D721Med (cell line): ENCODE results near the gene RPN1.
"Not testable (repeated sequence)": the region's sequence is repeated elsewhere in the genome, so short reads cannot be mapped to it uniquely, and the experiment has no call there.

Experiments
- DNase-seq: peaks from one replicate; pipeline ENCODE4 v3.0.0; 2011; ENCODE audit warnings: low spot score; ENCODE audit not compliant: insufficient read length
- FAIRE-seq: peaks from 2 replicates; lab custom pipeline; 2011; peaks lifted over from hg19 to GRCh38; lab: Jason Lieb, UNC
- TF ChIP-seq, protein P1 (sequence below): IDR thresholded peaks from 2 replicates; pipeline ENCODE4 v1.5.1; 2012; ENCODE audit warnings: mild to moderate bottlenecking, control low read depth; ENCODE audit not compliant: insufficient read depth; ENCODE audit errors: missing control alignments

RPN1 gene

DNA sequence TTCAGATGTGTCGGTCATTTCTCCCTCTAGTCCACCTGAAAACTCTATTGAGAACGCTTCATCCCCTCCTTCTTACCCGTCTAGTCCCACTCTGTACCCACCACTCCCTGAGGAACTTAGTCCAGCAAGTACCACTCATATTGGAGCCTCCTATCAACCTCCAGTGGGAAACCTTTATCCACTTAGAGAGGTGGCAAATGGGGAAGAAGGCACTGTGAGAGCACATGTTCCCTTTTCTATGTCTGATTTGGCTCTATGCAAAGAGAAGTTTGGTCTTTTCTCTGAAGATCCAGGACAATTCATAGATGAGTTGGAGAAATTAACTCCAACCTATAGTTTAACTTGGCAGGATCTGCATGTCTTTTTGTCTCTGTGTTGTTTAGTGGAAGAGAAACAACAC is 17.0 kb upstream of the RPN1 start:
- TF ChIP-seq, protein P1, sequence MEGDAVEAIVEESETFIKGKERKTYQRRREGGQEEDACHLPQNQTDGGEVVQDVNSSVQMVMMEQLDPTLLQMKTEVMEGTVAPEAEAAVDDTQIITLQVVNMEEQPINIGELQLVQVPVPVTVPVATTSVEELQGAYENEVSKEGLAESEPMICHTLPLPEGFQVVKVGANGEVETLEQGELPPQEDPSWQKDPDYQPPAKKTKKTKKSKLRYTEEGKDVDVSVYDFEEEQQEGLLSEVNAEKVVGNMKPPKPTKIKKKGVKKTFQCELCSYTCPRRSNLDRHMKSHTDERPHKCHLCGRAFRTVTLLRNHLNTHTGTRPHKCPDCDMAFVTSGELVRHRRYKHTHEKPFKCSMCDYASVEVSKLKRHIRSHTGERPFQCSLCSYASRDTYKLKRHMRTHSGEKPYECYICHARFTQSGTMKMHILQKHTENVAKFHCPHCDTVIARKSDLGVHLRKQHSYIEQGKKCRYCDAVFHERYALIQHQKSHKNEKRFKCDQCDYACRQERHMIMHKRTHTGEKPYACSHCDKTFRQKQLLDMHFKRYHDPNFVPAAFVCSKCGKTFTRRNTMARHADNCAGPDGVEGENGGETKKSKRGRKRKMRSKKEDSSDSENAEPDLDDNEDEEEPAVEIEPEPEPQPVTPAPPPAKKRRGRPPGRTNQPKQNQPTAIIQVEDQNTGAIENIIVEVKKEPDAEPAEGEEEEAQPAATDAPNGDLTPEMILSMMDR, result no peak
- no peak for DNase-seq
- FAIRE-seq, result no peak

DNA sequence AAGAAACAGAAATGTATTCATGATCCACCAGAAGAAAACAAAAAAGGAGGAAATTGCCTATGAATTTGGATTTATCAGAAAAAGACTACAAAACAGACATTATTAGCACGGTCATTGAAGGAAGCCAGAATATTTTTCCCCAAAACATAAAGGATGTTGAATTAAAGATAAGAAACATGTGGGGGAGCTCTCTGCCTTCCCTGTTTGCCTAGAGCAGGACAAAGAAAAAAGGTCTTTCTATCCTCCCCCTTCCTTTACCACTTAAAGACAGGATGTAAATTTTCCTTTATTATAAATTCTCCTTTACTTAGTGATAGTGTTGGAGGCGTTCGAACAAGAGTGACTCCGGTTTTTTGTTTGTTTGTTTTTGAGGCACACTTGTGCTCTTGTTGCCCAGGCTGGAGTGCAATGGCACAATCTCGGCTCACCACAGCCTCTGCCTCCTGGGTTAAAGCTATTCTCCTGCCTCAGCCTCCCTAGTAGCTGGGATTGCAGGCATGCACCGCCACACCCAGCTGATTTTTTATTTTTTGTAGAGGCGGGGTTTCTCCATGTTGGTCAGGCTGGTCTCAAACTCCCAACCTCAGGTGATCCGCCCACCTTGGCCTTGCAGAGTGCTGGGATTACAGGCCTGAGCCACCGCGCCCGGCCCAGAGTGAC is 14.9 kb upstream of the RPN1 start:
- FAIRE-seq, result no peak
- DNase-seq, result no peak
- TF ChIP-seq, protein P1, result no peak

DNA sequence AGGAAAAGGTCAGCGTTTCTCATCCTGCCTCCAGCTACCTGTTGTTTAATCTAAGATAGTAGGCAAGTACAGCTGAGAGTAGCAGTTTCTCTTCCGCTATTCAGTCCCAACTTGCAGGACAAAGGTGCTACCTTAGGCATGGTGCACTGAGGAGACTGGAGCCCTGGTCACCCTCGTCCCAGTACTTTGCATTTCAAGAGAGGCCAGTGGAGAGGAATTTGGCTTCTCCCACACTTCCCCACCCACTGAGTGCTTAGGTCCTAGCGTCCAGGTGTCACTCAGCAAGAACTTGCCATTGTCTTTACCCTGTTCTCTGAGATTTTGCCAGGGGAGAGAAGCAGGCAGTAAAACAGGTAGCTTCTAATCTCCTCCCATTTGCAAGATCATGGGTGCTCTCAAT is 12.5 kb upstream of the RPN1 start:
- no peak for FAIRE-seq
- DNase-seq, result no peak
- TF ChIP-seq, protein P1, result no peak

DNA sequence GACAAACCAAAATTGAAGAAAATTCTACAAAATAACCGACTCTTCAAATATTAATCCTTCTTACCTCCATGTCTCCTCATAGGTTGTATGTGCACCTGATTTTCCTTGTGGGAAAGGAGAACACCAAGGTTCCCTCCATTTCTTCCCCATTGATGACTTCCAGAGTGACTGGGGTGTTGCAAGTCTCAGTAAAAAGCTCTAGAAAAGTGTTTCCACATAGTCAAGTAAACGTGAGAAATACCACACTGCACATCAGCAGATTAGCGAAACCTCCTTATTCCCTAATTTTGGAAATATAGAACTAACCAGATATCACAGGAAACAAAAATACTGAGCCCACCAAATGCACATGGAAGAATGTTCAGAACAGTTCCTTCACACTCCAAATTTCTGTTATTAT is 4.9 kb upstream of the RPN1 start:
- no peak for FAIRE-seq
- DNase-seq, result no peak

DNA sequence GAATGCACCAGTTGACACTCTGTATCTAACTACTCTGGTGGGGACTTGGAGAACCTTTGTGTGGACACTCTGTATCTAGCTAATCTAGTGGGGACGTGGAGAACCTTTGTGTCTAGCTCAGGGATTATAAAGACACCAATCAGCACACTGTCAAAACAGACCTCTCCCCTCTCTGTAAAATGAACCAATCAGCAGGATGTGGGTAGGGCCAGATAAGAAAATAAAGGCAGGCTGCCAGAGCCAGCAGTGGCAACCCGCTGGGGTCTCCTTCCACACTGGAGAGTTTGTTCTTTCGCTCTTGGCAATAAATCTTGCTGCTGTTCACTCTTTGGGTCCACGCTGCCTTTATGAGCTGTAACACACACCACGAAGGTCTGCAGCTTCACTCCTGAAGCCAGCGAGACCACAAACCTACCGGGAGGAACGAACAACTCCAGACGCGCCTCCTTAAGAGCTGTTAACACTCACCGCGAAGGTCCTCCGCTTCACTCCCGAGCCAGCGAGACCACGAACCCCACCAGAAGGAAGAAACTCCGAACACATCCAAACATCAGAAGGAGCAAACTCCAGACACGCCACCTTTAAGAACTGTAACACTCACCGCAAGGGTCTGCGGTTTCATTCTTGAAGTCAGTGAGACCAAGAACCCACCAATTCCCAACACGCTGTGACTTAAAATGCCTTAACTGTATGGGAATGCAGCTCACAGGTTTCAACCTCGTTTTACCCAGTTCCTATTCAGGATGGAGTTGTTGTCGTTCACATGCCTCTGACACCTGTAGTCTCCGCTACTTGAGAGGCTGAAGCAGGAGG is 3.6 kb upstream of the RPN1 start:
- FAIRE-seq, DNase-seq: not testable (repeated sequence)

More for the DNA sequence above, 4.9 kb upstream of the RPN1 start:
- TF ChIP-seq, protein P1, result no peak

DNA sequence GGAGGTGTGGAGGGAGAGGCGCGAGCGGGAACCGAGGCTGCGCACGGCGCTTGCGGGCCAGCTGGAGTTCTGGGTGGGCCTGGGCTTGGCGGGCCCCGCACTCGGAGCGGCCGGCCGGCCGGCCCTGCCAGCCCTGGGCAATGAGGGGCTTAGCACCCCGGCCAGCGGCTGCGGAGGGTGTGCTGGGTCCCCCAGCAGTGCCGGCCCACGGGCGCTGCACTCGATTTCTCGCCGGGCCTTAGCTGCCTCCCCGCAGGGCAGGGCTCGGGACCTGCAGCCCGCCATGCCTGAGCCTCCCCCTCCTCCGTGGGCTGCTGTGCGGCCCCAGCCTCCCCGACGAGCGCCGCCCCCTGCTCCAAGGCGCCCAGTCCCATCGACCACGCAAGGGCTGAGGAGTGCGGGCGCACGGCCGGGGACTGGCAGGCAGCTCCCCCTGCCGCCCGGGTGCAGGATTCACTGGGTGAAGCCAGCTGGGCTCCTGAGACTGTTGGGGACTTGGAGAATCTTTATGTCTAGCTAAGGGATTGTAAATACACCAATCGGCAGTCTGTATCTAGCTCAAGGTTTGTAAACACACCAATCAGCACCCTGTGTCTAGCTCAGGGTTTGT is 2.9 kb upstream of the RPN1 start:
- FAIRE-seq, DNase-seq: not testable (repeated sequence)

DNA sequence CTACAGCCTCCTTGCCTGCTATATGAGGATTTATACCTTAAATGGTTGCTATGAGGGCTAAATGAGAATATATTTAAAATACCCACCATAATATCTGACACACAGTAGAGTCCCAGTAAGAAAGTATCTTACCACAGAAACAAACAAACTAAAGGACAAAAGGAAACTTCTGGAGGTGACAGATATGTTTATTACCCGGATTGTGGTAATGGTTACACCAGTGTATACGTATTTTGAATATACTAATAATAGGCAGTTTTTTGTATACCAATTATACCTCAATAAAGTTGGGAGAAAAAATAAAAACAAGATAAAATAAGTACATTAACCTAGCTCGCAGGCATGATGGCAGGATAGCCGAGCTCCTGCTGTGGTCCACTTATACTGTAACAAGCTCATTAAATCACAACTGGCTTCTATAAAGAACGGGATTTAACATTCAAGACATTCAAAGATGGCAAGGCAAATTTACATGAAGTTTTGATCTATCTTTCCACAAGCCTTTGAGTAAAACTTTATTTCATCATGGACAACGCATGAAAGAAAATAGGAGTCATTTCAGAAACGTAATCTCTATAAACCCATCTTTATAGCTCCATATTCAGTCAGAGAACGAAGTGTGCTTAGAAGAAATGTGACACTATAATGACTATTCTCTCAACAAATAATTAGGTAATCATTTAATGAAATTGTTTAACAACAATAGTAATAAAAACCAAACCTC is 1.5 kb downstream of the RPN1 start:
- DNase-seq, result no peak
- no peak for FAIRE-seq
- TF ChIP-seq, protein P1, result no peak

DNA sequence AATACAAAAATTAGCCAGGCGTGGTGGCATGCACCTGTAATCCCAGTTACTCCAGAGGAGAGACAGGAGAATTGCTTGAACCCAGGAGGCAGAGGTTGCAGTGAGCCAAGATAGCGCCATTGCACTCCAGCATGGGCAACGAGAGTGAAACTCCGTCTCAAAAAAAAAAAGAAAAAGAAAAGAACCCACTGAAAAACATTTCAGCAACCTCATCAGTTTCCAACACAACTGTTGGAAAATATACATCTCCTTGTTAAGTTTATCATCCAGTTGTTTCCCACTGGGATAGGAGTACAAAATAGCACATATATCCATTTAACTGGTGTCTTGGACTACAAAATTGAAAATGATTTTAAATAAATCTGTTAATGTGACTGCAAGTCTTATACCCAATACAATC is 2.2 kb downstream of the RPN1 start:
- TF ChIP-seq, protein P1, result no peak
- FAIRE-seq (no peak), DNase-seq (no peak)
